Measurements from ENCODE around the gene DUOXA1. TPM values are rescaled to one million over a fixed set of nuclear protein-coding genes. Genes with fewer than 3 reads are reported as not detected.

DUOXA1 gene, protein sequence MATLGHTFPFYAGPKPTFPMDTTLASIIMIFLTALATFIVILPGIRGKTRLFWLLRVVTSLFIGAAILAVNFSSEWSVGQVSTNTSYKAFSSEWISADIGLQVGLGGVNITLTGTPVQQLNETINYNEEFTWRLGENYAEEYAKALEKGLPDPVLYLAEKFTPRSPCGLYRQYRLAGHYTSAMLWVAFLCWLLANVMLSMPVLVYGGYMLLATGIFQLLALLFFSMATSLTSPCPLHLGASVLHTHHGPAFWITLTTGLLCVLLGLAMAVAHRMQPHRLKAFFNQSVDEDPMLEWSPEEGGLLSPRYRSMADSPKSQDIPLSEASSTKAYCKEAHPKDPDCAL
- polyA plus RNA-seq (14.1 to 37.2 TPM (median 15.1 TPM) in 3 replicates), polyA minus RNA-seq (26.4 to 62.0 TPM (median 42.9 TPM) in 3 replicates)
- polyA plus RNA-seq (2011; ENCODE audit: low read depth) = 31.6 TPM
- 10.0 and 11.2 TPM in 2 replicates for polyA plus RNA-seq (2011; cell fraction: cytosol; rRNA removed)
- polyA plus RNA-seq (2011; cell fraction: nucleus; rRNA removed) = 83.6 and 94.1 TPM in 2 replicates
- 12.9 and 111 TPM in 2 replicates for polyA plus RNA-seq (2012; ENCODE audit: low replicate concordance)
- polyA minus RNA-seq (2011; cell fraction: cytosol; rRNA and poly(A)+ RNA removed) = 23.8 TPM
- polyA minus RNA-seq (2011; cell fraction: nucleus; rRNA and poly(A)+ RNA removed) = 36.1 and 44.3 TPM in 2 replicates

GRCh38 chr15:45129651-45130129, at the start of gene DUOXA1, which contains the start of gene DUOX1:
DUOXA1 (minus strand) TSS chr15:45129879; CDS start chr15:45123014, 6,865 bp downstream.
DUOX1 (plus strand) TSS chr15:45129994; CDS start chr15:45131967, 1,973 bp downstream.
- peak within 1 kb of the TSS; percentile 97 for H3K4me2 ChIP-seq (ENCODE audit: control insufficient read depth, extremely low read depth, insufficient read depth, low read depth, low read length)

GRCh38 chr15:45177285-45177684, 47.6 kb upstream of the DUOXA1 start:
- no peaks in the 10 kb centered on the region for H3K36me3 ChIP-seq (ENCODE audit: control insufficient read depth in 2 of 2, extremely low read depth in 1 of 2, insufficient read depth in 2 of 2, low read length in 2 of 2)
- dilution Hi-C loops (cut with MboI; ENCODE audit: extremely low pct_ligation_motif_present, low sequenced_read_pairs) = no loop called here
- DNase-seq (ENCODE audit: low read depth, low spot score) (no peak), FAIRE-seq (no peak)
- H3K4me2 ChIP-seq (ENCODE audit: control insufficient read depth, extremely low read depth, insufficient read depth, low read depth, low read length) = no peak overlapping the region
- H2AFZ ChIP-seq (ENCODE audit: control insufficient read depth, low read length) = no peak overlapping the region
- no peak overlapping the region for H3K27ac ChIP-seq (ENCODE audit: control insufficient read depth, insufficient read depth, low read length)
- H3K4me3 ChIP-seq (ENCODE audit: control insufficient read depth in 2 of 3, extremely low read depth in 1 of 3, insufficient read depth in 2 of 3, low read depth in 1 of 3, low read length in 3 of 3) = no peak overlapping the region
- no peaks in the 10 kb centered on the region for H3K79me2 ChIP-seq (ENCODE audit: control insufficient read depth, insufficient read depth, low read length)
- H3K9me1 ChIP-seq (ENCODE audit: control insufficient read depth, extremely low read depth, insufficient read depth, low read length) = no peaks in the 10 kb centered on the region
- H3K9ac ChIP-seq (ENCODE audit: control insufficient read depth, extremely low read depth, insufficient read depth, low read length) = no peak overlapping the region
- no peaks in the 10 kb centered on the region for H3K27me3 ChIP-seq (ENCODE audit: control insufficient read depth, extremely low read depth, insufficient read depth, low read length)
- TF ChIP-seq EZH2 (IDR thresholded peaks at IDR 0.05; ENCODE audit: low read length) (no peak), CTCF (optimal IDR thresholded peaks at IDR 0.05 in 1 of 3, IDR thresholded peaks at IDR 0.05 in 1 of 3, conservative IDR thresholded peaks at IDR 0.05 in 1 of 3; ENCODE audit: extremely low read depth in 1 of 3, insufficient read depth in 2 of 3, low read length in 3 of 3) (no peak)
- H4K20me1 ChIP-seq (ENCODE audit: control insufficient read depth, extremely low read depth, insufficient read depth, low read length) = no peaks in the 10 kb centered on the region
- H3K4me1 ChIP-seq (ENCODE audit: control insufficient read depth, extremely low read depth, insufficient read depth, low read length) = no peaks in the 10 kb centered on the region
- H3K9me3 ChIP-seq (ENCODE audit: control insufficient read depth, low read depth, low read length) = no peaks in the 10 kb centered on the region

More at GRCh38 chr15:45129651-45130129, at the start of gene DUOXA1, which contains the start of gene DUOX1:
- Histone ChIP-seq H3K79me2 (ENCODE audit: control insufficient read depth, insufficient read depth, low read length) (peaks cover 4% of the 10 kb centered on the region), H3K4me1 (ENCODE audit: control insufficient read depth, extremely low read depth, insufficient read depth, low read length) (peaks cover 28% of the 10 kb centered on the region), H3K9me1 (ENCODE audit: control insufficient read depth, extremely low read depth, insufficient read depth, low read length) (no peaks in the 10 kb centered on the region), H3K9me3 (ENCODE audit: control insufficient read depth, low read depth, low read length) (no peaks in the 10 kb centered on the region), H2AFZ (ENCODE audit: control insufficient read depth, low read length) (peak within 1 kb of the TSS; percentile 80), H4K20me1 (ENCODE audit: control insufficient read depth, extremely low read depth, insufficient read depth, low read length) (no peaks in the 10 kb centered on the region), H3K27ac (ENCODE audit: control insufficient read depth, insufficient read depth, low read length) (peak within 1 kb of the TSS; percentile 24), H3K4me3 (ENCODE audit: control insufficient read depth in 2 of 3, extremely low read depth in 1 of 3, insufficient read depth in 2 of 3, low read depth in 1 of 3, low read length in 3 of 3) (peak within 1 kb of the TSS; percentile 52 to 59 (median 57)), H3K9ac (ENCODE audit: control insufficient read depth, extremely low read depth, insufficient read depth, low read length) (peak within 1 kb of the TSS; percentile 70), H3K27me3 (ENCODE audit: control insufficient read depth, extremely low read depth, insufficient read depth, low read length) (no peaks in the 10 kb centered on the region), H3K36me3 (ENCODE audit: control insufficient read depth in 2 of 2, extremely low read depth in 1 of 2, insufficient read depth in 2 of 2, low read length in 2 of 2) (peaks cover 0 to 4% of the 10 kb centered on the region in 2 experiments)
- no peak for FAIRE-seq
- TF ChIP-seq EZH2 (IDR thresholded peaks at IDR 0.05; ENCODE audit: low read length) (no peak), CTCF (optimal IDR thresholded peaks at IDR 0.05 in 1 of 3, IDR thresholded peaks at IDR 0.05 in 1 of 3, conservative IDR thresholded peaks at IDR 0.05 in 1 of 3; ENCODE audit: extremely low read depth in 1 of 3, insufficient read depth in 2 of 3, low read length in 3 of 3) (peak in 1 of 3 experiments; percentile 1)
- dilution Hi-C loops (cut with MboI; ENCODE audit: extremely low pct_ligation_motif_present, low sequenced_read_pairs) = no loop called here
- DNase-seq (ENCODE audit: low read depth, low spot score) = no peak

Measured in keratinocyte (primary cell).